Measurements from ENCODE around the gene YES1.

DNA sequence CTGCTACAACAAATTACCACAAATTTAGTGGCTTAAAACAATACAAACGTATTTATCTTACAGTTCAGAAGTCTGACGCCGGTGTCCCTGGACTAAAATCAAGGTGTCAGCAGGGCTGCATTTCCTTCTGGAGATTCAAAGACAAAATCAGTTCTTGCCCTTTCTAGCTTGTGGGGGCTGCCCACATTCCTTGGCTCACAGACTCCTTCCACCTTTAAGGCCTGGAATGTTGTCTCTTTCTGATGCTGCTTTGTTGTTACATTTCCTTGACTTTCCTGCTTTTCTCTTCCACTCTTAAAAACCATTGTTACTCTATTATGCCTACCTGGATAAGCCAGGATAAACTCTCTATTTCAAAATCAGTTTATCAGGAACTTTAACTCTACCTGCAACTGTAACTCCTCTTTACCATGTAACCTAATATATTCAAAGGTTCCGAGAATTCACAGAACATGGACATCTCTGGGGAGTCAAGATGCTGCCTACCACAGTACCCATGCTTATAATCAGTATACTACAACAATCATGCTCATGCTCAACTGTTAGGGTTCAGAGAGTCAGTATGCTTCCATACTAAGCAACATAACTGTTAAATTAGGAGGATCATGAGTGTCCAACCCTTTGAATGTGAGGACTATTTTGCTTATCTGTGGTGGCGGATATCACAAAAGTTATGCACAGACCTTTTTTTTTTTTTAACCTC lies 27.4 kb downstream of the YES1 start:
- no peak for TF ChIP-seq SUZ12 (IDR thresholded peaks at IDR 0.05; ENCODE audit: extremely low read depth, insufficient read depth, insufficient read length)
- TF ChIP-seq ZNF274 (IDR thresholded peaks at IDR 0.05; ENCODE audit: low read depth, low read length): no peak
